Subcutaneous abdominal adipose tissue (tissue), 5 donors: ENCODE measurements around the gene PITPNM3.

Source experiments
- H3K27ac ChIP-seq: one replicate; pipeline ENCODE4 v1.7.0; 2013; ENCODE audit warnings: low read depth, mild to moderate bottlenecking, inconsistent platforms, low read length, moderate library complexity
- H3K27me3 ChIP-seq, 5 donors: one replicate each; pipeline ENCODE4 v1.7.0; 2013; ENCODE audit warnings: low read length in 5 of 5, inconsistent platforms in 1 of 5; ENCODE audit not compliant: control insufficient read depth in 5 of 5, insufficient read depth in 4 of 5
- H3K36me3 ChIP-seq, 5 donors: one replicate each; pipeline ENCODE4 v1.7.0; 2013; ENCODE audit warnings: low read length in 5 of 5; ENCODE audit not compliant: control insufficient read depth in 5 of 5, insufficient read depth in 5 of 5
- H3K4me1 ChIP-seq, 5 donors: one replicate each; pipeline ENCODE4 v1.7.0; 2013; ENCODE audit warnings: low read length in 5 of 5, mild to moderate bottlenecking in 3 of 5, moderate library complexity in 1 of 5; ENCODE audit not compliant: control insufficient read depth in 5 of 5, insufficient read depth in 5 of 5
- H3K4me3 ChIP-seq, 5 donors: one replicate each; pipeline ENCODE4 v1.7.0; 2013; ENCODE audit warnings: low read length in 5 of 5, low read depth in 1 of 5
- H3K9ac ChIP-seq, 5 donors: one replicate each; pipeline ENCODE4 v1.7.0; 2013; ENCODE audit warnings: low read length in 5 of 5, mild to moderate bottlenecking in 4 of 5, moderate library complexity in 3 of 5
- H3K9me3 ChIP-seq, 5 donors: one replicate each; pipeline ENCODE4 v1.7.0; 2013; ENCODE audit warnings: low read length in 5 of 5; ENCODE audit not compliant: control insufficient read depth in 5 of 5
- donor health status: healthy.
- donor health status: healthy.
- donor health status: healthy.
- donor health status: healthy.
- donor health status: healthy.

PITPNM3 gene

DNA sequence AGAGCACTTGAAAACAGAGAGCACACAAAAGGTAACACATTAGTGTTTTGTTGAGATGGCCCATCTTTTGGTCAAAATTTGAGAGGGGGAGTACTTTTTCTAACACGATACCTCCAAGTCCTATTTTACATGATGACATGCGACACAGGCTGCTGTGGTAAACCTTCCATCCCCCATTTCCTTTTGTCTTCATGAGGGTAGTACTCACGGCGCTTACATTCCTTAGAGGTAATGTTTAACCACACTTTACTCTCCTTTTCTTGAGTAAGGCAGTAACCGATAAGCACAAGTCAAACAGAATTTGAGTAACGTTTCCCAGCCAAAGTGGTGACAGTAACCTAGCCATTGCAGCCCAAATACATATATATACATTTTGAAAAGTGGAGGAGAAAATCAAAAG lies 35.8 kb upstream of the PITPNM3 start:
- Histone ChIP-seq H3K4me1 (no peaks in the 10 kb centered on the region), H3K9me3 (no peaks in the 10 kb centered on the region), H3K27ac (no peak overlapping the region), H3K4me3 (no peak overlapping the region), H3K27me3 (no peaks in the 10 kb centered on the region), H3K9ac (no peak overlapping the region), H3K36me3 (peaks cover 56 to 80% (median 69%) of the 10 kb centered on the region in 5 donors)

GRCh38 chr17:6591599-6592158 lies 35.3 kb upstream of the PITPNM3 start:
- Histone ChIP-seq H3K27ac (no peak overlapping the region), H3K9me3 (no peaks in the 10 kb centered on the region), H3K4me1 (no peaks in the 10 kb centered on the region), H3K9ac (no peak overlapping the region), H3K27me3 (no peaks in the 10 kb centered on the region), H3K4me3 (no peak overlapping the region), H3K36me3 (peaks cover 53 to 82% (median 69%) of the 10 kb centered on the region in 5 donors)

GRCh38 chr17:6589266-6589946 lies 33.1 kb upstream of the PITPNM3 start:
- Histone ChIP-seq H3K27ac (no peak overlapping the region), H3K36me3 (peaks cover 53 to 85% (median 67%) of the 10 kb centered on the region in 5 donors), H3K27me3 (no peaks in the 10 kb centered on the region), H3K9me3 (peaks cover 0 to 3% (median 0%) of the 10 kb centered on the region in 5 donors), H3K4me3 (no peak overlapping the region), H3K4me1 (no peaks in the 10 kb centered on the region), H3K9ac (no peak overlapping the region)

DNA sequence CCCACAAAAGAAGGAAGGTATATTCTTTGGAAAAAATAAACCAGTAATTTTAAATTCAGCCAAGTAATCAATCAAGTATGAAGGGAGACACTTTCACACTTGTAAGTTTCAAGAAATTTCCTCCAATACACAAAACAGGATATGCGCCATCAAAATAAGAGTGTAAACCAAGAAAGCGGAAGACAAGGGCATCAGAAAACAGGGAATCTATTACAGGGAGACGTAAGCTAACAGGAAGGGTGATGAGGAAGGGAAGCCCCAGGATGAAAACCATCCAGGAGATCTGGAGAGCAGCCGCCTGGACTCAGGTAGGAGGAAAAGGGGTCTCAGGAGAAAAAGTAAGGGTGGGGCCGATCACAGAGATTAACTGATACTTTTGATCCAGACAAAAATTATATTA lies 31.8 kb upstream of the PITPNM3 start:
- Histone ChIP-seq H3K4me3 (no peak overlapping the region), H3K27ac (no peak overlapping the region), H3K27me3 (no peaks in the 10 kb centered on the region), H3K9me3 (peaks cover 0 to 3% (median 0%) of the 10 kb centered on the region in 5 donors), H3K36me3 (peaks cover 50 to 81% (median 67%) of the 10 kb centered on the region in 5 donors), H3K9ac (no peak overlapping the region), H3K4me1 (no peaks in the 10 kb centered on the region)

DNA sequence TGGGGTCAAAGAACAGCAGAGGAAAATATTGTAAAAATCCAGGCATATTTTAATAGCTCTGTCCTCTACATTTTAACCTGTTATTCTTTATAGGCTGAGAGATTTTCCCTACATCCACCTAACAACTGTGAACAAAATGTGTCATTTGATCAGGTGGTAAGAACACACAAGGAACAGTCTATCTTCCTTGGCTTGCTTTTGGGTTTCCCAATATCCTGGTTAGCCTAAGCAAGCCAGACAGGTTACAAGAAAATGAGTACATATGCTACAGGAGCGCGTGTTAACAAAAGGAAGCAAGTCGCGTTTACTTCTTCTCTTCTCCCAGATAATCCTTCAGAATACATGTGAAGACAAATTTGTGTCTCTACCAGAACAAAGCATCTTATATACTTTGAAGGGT lies 31.0 kb upstream of the PITPNM3 start:
- Histone ChIP-seq H3K27me3 (no peaks in the 10 kb centered on the region), H3K27ac (no peak overlapping the region), H3K9ac (no peak overlapping the region), H3K36me3 (peaks cover 50 to 77% (median 66%) of the 10 kb centered on the region in 5 donors), H3K9me3 (peaks cover 0 to 3% (median 0%) of the 10 kb centered on the region in 5 donors), H3K4me3 (no peak overlapping the region), H3K4me1 (no peaks in the 10 kb centered on the region)

DNA sequence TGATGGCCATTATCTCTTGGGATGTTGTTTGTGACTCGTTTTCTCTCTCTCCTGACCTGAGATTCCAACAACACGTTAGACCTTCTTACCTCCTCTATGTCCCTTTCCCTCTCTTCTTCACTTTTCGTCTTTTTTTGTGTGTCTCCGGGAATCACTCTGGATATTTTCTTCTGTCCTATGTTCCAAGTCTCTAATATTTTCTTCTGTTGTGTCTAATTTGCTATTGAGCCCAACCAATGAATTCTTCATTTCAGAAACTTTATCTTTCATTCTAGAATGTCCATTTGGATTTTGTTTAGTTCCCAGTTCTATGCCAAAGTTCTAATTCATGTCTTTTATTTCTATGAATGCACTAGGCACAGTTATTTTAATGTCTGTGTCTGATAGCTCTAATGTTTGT lies 27.1 kb upstream of the PITPNM3 start:
- Histone ChIP-seq H3K4me1 (no peaks in the 10 kb centered on the region), H3K36me3 (peaks cover 26 to 61% (median 50%) of the 10 kb centered on the region in 5 donors), H3K9me3 (peaks cover 0 to 3% (median 0%) of the 10 kb centered on the region in 5 donors), H3K9ac (no peak overlapping the region), H3K27ac (no peak overlapping the region), H3K27me3 (no peaks in the 10 kb centered on the region), H3K4me3 (no peak overlapping the region)

DNA sequence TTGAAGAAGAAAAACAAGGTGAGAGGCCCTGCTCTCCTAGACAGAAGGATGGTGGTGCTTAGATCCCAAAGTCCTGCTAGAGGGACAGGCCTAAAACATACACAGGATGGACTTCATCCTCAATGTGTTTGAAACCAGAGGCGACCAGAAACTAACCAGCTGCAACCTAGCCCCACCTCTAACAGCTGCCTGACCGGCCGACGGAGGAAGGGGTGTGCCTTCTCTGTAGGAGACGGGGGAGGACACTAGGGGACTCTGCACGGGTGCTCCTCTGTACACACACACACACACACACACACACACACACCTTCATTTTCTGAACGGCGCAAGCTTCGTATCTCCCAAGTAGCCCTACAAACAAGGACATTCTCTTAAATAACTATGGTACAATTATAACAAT lies 24.3 kb upstream of the PITPNM3 start:
- H3K36me3 ChIP-seq: peaks cover 14 to 48% (median 37%) of the 10 kb centered on the region in 5 donors
- H3K9me3 ChIP-seq: peaks cover 0 to 3% (median 0%) of the 10 kb centered on the region in 5 donors
- no peak overlapping the region for H3K27ac ChIP-seq
- no peak overlapping the region for H3K9ac ChIP-seq
- H3K27me3 ChIP-seq: no peaks in the 10 kb centered on the region
- no peak overlapping the region for H3K4me3 ChIP-seq
- H3K4me1 ChIP-seq: peaks cover 0 to 7% (median 2%) of the 10 kb centered on the region in 5 donors

DNA sequence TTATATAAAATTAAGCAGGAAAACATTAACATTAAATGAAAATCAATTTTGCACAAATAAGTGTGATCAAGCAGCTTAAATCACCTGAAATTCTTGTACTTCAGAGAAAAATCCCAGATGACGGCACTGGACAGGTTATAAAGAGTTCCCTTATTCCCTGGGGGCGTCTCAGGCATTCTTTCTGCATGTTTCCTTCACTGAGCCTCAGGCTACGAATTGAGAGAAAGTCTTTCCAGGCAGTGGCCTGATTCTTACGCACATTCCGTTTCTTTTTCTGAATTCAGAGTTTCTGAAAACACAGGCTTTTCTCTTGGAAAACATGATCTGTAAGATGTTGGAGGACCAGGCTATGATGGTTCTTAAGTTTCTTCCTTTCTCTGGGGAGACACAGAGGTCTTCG lies 22.1 kb upstream of the PITPNM3 start:
- Histone ChIP-seq H3K36me3 (peaks cover 9 to 33% (median 28%) of the 10 kb centered on the region in 5 donors), H3K9me3 (peaks cover 0 to 3% (median 0%) of the 10 kb centered on the region in 5 donors), H3K27ac (no peak overlapping the region), H3K4me3 (no peak overlapping the region), H3K27me3 (no peaks in the 10 kb centered on the region), H3K9ac (no peak overlapping the region), H3K4me1 (peaks cover 6 to 18% (median 13%) of the 10 kb centered on the region in 5 donors)

DNA sequence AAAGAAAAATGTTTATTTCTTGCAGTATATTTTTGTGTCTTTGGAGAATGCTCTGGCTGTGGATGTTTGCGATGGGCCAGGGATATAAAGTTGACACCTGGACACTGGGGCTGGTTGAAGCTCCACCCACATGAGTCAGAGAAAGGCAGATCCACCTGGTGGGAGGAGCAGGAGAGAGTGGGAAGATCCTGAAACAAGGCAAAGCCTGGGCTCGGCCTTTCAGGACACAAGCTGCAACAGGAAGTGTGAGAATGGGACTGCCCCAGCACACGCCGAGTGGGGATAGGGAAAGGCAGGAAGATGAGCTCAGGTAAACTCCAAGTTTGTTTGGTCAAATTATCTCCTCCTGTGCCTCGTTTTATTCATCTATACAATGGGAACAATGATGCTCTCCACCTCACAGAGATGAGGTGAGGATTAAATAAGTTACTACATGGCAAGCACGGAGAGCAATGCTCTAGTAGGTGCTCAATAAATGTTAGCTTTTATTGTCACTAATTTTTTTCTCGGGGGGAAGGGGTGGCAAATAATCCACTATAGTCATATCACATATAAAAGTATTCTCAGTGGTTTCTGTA lies 21.4 kb upstream of the PITPNM3 start:
- Histone ChIP-seq H3K9me3 (no peaks in the 10 kb centered on the region), H3K9ac (no peak overlapping the region), H3K27ac (no peak overlapping the region), H3K4me3 (no peak overlapping the region), H3K36me3 (peaks cover 1 to 30% (median 28%) of the 10 kb centered on the region in 5 donors), H3K4me1 (peaks cover 6 to 18% (median 13%) of the 10 kb centered on the region in 5 donors), H3K27me3 (no peaks in the 10 kb centered on the region)
